Suppressor macrophage treated with lipopolysaccharide for 1 hour (primary cell): Measurements from ENCODE around the gene IFT20.
"Not testable (repeated sequence)": the region's sequence is repeated elsewhere in the genome, so short reads cannot be mapped to it uniquely, and the experiment has no call there.

ENCODE experiments used
- DNase-seq, 3 donors: peaks; one replicate each; pipeline ENCODE4 v3.0.0-alpha.2; 2020 to 2022

The IFT20 gene

DNA sequence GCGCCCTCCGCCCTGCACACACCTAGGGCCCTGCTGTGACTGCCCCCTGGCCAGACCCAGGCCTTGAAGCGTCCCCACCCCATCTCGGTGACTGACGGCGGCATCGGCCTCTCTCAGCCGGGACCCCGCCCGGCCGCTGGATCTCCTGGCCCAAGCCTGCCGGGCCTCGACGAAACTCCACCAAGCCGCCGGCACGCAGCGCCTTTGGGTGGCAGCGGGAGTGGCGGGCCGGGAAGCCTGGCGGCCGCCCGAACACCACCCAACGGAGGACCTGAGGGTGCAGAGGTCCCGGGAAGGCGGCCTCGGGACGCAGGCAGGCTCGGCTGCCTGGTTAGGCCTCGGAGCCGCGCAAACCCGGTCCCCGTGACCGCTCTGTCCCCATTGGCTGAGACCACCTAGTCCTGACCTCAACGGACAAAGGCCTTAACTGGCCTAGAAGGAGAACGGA is 28.3 kb downstream of the IFT20 start:
- DNase-seq: no peak

DNA sequence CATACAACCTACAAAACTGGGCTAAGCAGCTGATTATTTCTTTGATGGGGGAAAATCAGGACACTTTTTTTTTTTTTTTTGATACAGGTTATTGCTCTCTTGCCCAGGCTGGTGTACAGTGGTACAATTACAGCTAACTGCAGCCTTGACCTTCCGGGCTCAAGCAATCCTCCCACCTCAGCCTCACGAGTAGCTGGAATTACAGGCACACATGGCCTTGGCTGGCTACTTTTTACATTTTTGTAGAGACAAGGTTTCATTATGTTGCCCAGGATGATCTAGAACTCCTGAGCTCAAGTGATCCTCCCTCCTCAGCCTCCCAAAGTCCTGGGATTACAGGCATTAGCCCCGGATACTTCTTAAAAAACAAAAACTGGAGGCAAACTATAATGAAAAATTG is 36.8 kb downstream of the IFT20 start:
- DNase-seq: no peak

DNA sequence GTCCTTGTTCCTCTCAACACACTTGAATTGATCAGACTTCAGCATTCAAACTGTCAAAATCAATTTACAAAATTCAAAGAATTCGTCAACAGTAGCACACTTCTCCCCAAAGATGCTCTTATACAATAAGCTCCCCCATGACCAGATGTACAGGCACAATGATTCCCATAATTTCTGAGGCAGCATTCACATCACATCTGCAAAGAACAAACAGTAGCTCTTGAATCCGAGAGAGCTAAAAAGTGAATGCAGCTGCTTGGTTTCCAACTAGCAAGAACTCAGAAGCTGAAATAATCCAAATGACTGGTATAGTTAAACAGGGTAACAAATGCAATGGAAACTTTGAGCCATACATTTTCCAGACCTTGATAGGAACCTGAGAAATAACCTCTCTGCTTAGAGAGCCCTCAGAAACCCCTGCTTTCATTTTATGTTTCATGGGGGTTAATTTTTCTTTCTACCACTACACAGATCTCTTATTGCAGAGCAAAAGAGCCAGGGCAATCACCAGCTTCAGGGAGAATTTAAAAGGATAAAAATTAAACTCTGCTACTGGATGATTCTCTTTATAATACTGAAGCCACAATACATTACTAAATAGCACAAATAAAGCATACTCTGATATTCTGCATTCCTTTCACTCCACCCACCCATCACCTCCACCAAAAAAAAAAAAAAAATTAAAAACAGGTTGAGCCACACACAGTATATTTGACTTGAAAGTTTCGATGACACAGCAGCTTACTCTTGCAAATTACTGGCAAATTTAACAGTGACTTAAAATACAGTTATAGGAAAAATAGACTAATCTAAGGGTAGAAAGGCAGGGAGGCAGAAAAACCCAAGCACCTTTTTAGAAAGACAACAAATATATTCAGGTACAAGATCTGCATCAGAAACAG is 39.3 kb downstream of the IFT20 start:
- DNase-seq: no peak

GRCh38 chr17:28293994-28294393 is 41.3 kb downstream of the IFT20 start:
- DNase-seq: peak in 2 of 3 donors; percentile 7 to 31

- DNase-seq: not testable (repeated sequence)
These were observed 42.4 kb downstream of the IFT20 start for GRCh38 chr17:28292878-28293277.

DNA sequence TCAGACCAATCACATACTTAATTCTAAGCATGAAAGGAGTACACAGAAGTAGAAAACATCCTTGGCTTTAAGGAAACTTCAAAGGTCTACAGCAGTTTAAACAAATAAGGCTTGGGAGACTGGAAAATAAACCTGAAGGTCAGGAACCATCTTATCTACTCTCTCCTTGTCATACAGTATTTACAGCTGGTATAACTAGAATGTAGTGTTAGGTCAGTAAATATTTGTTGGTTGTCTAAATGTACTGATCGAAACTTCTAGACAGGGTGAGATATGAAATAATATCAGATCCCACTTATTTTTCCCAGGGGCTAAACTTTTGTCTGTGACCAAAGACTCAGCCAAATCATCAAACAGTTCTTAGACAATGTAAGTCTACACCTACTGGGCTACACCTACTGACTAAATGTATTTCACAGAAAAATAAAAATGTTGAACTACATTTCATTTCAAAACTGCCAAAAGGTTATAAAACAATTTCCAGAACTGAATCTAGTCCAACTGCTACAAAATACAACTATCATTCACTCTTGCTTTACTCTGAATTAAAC is 43.4 kb downstream of the IFT20 start:
- DNase-seq: no peak

DNA sequence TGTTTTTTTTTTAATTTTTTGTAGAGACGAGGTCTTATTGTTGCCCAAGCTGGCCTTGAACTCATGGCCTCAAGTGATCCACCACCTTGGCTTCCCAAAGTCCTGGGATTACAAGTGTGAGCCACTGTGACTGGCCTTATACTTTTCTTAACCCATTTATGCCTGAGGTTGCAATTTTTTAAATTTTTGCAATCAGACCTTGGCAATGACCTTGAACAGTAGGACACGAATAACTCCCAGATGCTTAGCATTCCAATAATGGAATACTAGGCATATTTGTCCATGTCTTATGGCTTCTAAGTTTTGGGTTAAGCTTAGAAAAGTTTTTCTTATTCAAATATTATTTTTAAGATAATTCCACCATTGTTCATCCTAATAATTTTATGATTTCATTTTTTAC is 44.6 kb downstream of the IFT20 start:
- DNase-seq: no peak

GRCh38 chr17:28285965-28286364 is 49.3 kb downstream of the IFT20 start:
- DNase-seq: no peak

- no peak for DNase-seq
These were observed 52.7 kb downstream of the IFT20 start for GRCh38 chr17:28282596-28282995.

- DNase-seq: no peak
These were observed 54.4 kb downstream of the IFT20 start for GRCh38 chr17:28280826-28281225.

GRCh38 chr17:28279411-28279810 is 55.9 kb downstream of the IFT20 start:
- DNase-seq: no peak
